Endothelial cell of umbilical vein (primary cell): ENCODE results near the gene SRRM4. TPM values are rescaled to one million over a fixed set of nuclear protein-coding genes. Genes with fewer than 3 reads are reported as not detected.

Source experiments
- BruUV-seq: library from RNA; stranded (reverse); fragments of 400-500 nt; replicated peaks from 2 replicates; lab custom pipeline; 2021; lab: Mats Ljungman, UMichigan
- CTCF ChIA-PET: fragments of 300-600, 350-600 bp; sonication (Branson Sonifier 250); formaldehyde crosslinking; loops from one replicate; lab custom pipeline; 2021; ENCODE audit warnings: antibody characterized with exemption, inconsistent platforms; lab: Charles Lee
- POLR2A ChIA-PET: fragments of 300-600, 350-600 bp; sonication (Branson Sonifier 250); formaldehyde crosslinking; loops from one replicate; lab custom pipeline; 2021; ENCODE audit warnings: antibody characterized with exemption, inconsistent platforms; lab: Charles Lee
- DNase-seq: peaks from one replicate; pipeline ENCODE4 v3.0.0-alpha.2; 2011; ENCODE audit warnings: low read depth, low spot score
- FAIRE-seq: peaks from 2 replicates; lab custom pipeline; 2011; peaks lifted over from hg19 to GRCh38; lab: Jason Lieb, UNC
- H2AFZ ChIP-seq: 2 replicates; pipeline ENCODE4 v1.6.0; 2012; ENCODE audit warnings: low read depth, low read length, control low read depth, inconsistent platforms
- H3K27ac ChIP-seq: 2 replicates; pipeline ENCODE4 v1.5.1; 2011; ENCODE audit warnings: low read depth, mild to moderate bottlenecking, control low read depth, low read length, moderate library complexity; ENCODE audit not compliant: insufficient read depth
- H3K27me3 ChIP-seq, 2 experiments: 2 replicates each; pipeline versions ENCODE4 v1.6.0 to v1.6.1; 2011; ENCODE audit warnings: low read length in 2 of 2, mixed read lengths in 1 of 2; ENCODE audit not compliant: control insufficient read depth in 2 of 2, insufficient read depth in 2 of 2
- H3K36me3 ChIP-seq, 2 experiments: 2 replicates in 1 of 2; 3 replicates in 1 of 2; pipeline ENCODE4 v1.5.1; 2011; ENCODE audit warnings: low read length in 2 of 2, mild to moderate bottlenecking in 1 of 2, moderate library complexity in 1 of 2; ENCODE audit not compliant: control insufficient read depth in 2 of 2, insufficient read depth in 2 of 2; ENCODE audit errors: extremely low read depth in 1 of 2
- H3K4me1 ChIP-seq: 3 replicates; pipeline ENCODE4 v1.5.1; 2011; ENCODE audit warnings: mild to moderate bottlenecking, low read length; ENCODE audit not compliant: control insufficient read depth, insufficient read depth; ENCODE audit errors: extremely low read depth
- H3K4me2 ChIP-seq: 2 replicates; pipeline ENCODE4 v1.6.1; 2011; ENCODE audit warnings: low read length, control low read depth, mixed read lengths; ENCODE audit not compliant: insufficient read depth
- H3K4me3 ChIP-seq, 3 experiments: fragments of 200-600 bp in 1 of 3; sonication (generic), shearing (Covaris generic) in 1 of 3; replicated peaks in 1 of 3; 2 replicates each; pipeline ENCODE4 v1.5.1; 2011 to 2016; ENCODE audit warnings: control low read depth in 3 of 3, low read length in 3 of 3, mild to moderate bottlenecking in 2 of 3, inconsistent platforms in 1 of 3, low read depth in 1 of 3, moderate library complexity in 1 of 3; ENCODE audit not compliant: insufficient read depth in 1 of 3
- H3K79me2 ChIP-seq: 2 replicates; pipeline ENCODE4 v1.6.0; 2012; ENCODE audit warnings: low read length, inconsistent platforms; ENCODE audit not compliant: control insufficient read depth, insufficient read depth
- H3K9ac ChIP-seq: replicated peaks from 2 replicates; pipeline ENCODE3; 2011; ENCODE audit warnings: low read length, control low read depth; ENCODE audit not compliant: insufficient read depth; ENCODE audit errors: extremely low read depth
- H3K9me1 ChIP-seq: replicated peaks from 3 replicates; pipeline ENCODE4 v1.6.0; 2011; ENCODE audit warnings: mild to moderate bottlenecking, low read length; ENCODE audit not compliant: control insufficient read depth, insufficient read depth; ENCODE audit errors: extremely low read depth
- H3K9me3 ChIP-seq: replicated peaks from 2 replicates; pipeline ENCODE4 v1.5.1; 2012; ENCODE audit warnings: low read length, inconsistent platforms; ENCODE audit not compliant: control insufficient read depth, insufficient read depth
- H4K20me1 ChIP-seq: replicated peaks from 2 replicates; pipeline ENCODE3; 2011; ENCODE audit warnings: mild to moderate bottlenecking, low read length; ENCODE audit not compliant: control insufficient read depth, insufficient read depth; ENCODE audit errors: extremely low read depth
- EZH2 ChIP-seq: IDR thresholded peaks from 2 replicates; pipeline ENCODE4 v1.6.1; 2012; ENCODE audit warnings: borderline replicate concordance, low read depth, mild to moderate bottlenecking, moderate library complexity, low read length, inconsistent platforms; ENCODE audit not compliant: severe bottlenecking
- FOS ChIP-seq: IDR thresholded peaks from 2 replicates; pipeline ENCODE4 v1.6.1; 2011; ENCODE audit warnings: mild to moderate bottlenecking, low read length, moderate library complexity, borderline replicate concordance; ENCODE audit not compliant: insufficient read depth
- GATA2 ChIP-seq: IDR thresholded peaks from 2 replicates; pipeline ENCODE4 v1.7.0; 2011; ENCODE audit warnings: low read depth, mild to moderate bottlenecking, moderate library complexity, mixed read lengths, low read length; ENCODE audit not compliant: insufficient read length, insufficient read depth
- JUN ChIP-seq: IDR thresholded peaks from 2 replicates; pipeline ENCODE4 v1.6.1; 2011; ENCODE audit warnings: borderline replicate concordance, low read depth; ENCODE audit not compliant: insufficient read length, insufficient read depth
- MYC ChIP-seq: IDR thresholded peaks from one replicate; pipeline ENCODE4 v1.6.1; 2011; ENCODE audit warnings: mild to moderate bottlenecking, low read depth, low read length
- POLR2A ChIP-seq: IDR thresholded peaks from 2 replicates; pipeline ENCODE4 v1.6.1; 2012; ENCODE audit warnings: low read depth, mild to moderate bottlenecking, control low read depth, low read length
- POLR2AphosphoS5 ChIP-seq: IDR thresholded peaks from 2 replicates; pipeline ENCODE4 v1.6.1; 2012; ENCODE audit warnings: low read depth, mild to moderate bottlenecking, control low read depth, low read length, moderate library complexity; ENCODE audit not compliant: insufficient read depth
- dilution Hi-C: fragments of 300-500 bp; cut with MboI; formaldehyde crosslinking; loops from one replicate; pipeline ENCODE4 v1.15.0; 2019; ENCODE audit warnings: low sequenced_read_pairs; ENCODE audit not compliant: extremely low pct_ligation_motif_present
- intact Hi-C: fragments of 100-400 bp; cut with micrococcal nuclease; formaldehyde crosslinking; loops from one replicate; pipeline ENCODE4 v1.10.0; 2022
- polyA plus RNA-seq, 4 experiments: library from polyadenylated mRNA; depleted of rRNA in 3 of 4; stranded (reverse) in 3 of 4; unstranded in 1 of 4; fragments of >200 nt; gene quantifications; 2 replicates each; pipeline versions ENCODE4 v1.2.1 to v1.2.3, GENCODE V29; 2011 to 2012; ENCODE audit warnings: missing spikeins in 1 of 4
- total RNA-seq: library from RNA; stranded (reverse); gene quantifications from 2 replicates; pipeline ENCODE4 v1.2.3, GENCODE V29; 2021
- TF ChIP-seq, protein P1 (sequence below), 2 donors: IDR thresholded peaks; 1 replicate in 1 of 2; 2 replicates in 1 of 2; pipeline ENCODE4 v1.5.1; 2011; ENCODE audit warnings: low read length in 2 of 2, mild to moderate bottlenecking in 2 of 2, moderate library complexity in 2 of 2, control low read depth in 1 of 2, inconsistent platforms in 1 of 2, low read depth in 1 of 2; ENCODE audit not compliant: insufficient read depth in 1 of 2; ENCODE audit errors: extremely low read depth in 1 of 2
- TF ChIP-seq, protein P2 (sequence below): IDR thresholded peaks from 2 replicates; pipeline ENCODE4 v1.6.1; 2011; ENCODE audit not compliant: insufficient read depth, insufficient read length

Gene SRRM4
- total and polyA plus RNA-seq, 2 donors (not counting 3 experiments of a cell fraction or from before 2014, with no cell fraction given) = not detected

DNA sequence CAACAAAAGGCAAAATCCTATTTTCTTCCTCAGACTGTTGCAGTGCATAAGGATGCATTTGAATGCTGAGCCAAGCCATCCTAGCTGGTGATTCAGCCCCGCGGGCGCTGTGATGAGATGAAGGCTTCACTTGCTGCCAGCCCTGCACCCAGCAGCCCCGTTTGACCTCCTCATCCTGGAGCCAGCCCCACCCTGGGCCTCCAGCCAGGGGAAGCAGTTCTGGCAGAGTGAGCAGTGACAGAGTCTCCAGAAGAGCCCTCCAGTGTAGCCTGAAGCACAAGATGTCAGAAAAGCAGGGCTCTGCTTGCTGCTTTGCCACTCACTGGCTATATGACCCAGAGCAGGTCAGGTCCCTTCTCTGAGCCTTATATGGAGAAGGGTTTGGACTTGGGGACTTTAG is 101.2 kb downstream of the SRRM4 start:
- no peak for TF ChIP-seq POLR2A
- TF ChIP-seq, protein P1, sequence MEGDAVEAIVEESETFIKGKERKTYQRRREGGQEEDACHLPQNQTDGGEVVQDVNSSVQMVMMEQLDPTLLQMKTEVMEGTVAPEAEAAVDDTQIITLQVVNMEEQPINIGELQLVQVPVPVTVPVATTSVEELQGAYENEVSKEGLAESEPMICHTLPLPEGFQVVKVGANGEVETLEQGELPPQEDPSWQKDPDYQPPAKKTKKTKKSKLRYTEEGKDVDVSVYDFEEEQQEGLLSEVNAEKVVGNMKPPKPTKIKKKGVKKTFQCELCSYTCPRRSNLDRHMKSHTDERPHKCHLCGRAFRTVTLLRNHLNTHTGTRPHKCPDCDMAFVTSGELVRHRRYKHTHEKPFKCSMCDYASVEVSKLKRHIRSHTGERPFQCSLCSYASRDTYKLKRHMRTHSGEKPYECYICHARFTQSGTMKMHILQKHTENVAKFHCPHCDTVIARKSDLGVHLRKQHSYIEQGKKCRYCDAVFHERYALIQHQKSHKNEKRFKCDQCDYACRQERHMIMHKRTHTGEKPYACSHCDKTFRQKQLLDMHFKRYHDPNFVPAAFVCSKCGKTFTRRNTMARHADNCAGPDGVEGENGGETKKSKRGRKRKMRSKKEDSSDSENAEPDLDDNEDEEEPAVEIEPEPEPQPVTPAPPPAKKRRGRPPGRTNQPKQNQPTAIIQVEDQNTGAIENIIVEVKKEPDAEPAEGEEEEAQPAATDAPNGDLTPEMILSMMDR (IDR thresholded peaks at IDR 0.05; ENCODE audit: extremely low read depth in 1 of 2, insufficient read depth in 1 of 2, low read depth in 1 of 2, low read length in 2 of 2) = no peak
- TF ChIP-seq FOS = no peak
- TF ChIP-seq MYC = no peak
- no peak for TF ChIP-seq JUN
- TF ChIP-seq GATA2 = no peak
- TF ChIP-seq, protein P2, sequence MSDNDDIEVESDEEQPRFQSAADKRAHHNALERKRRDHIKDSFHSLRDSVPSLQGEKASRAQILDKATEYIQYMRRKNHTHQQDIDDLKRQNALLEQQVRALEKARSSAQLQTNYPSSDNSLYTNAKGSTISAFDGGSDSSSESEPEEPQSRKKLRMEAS = no peak
- TF ChIP-seq EZH2 = no peak
- TF ChIP-seq POLR2AphosphoS5 = no peak
- intact Hi-C loops (no loop called here), dilution Hi-C loops (no loop called here)
- no TSS peak for BruUV-seq
- Histone ChIP-seq H3K4me3 (no peak overlapping the region), H3K9me1 (no peaks in the 10 kb centered on the region), H3K27me3 (no peaks in the 10 kb centered on the region), H2AFZ (no peak overlapping the region), H4K20me1 (no peaks in the 10 kb centered on the region), H3K36me3 (no peaks in the 10 kb centered on the region), H3K4me2 (no peak overlapping the region), H3K9ac (no peak overlapping the region), H3K9me3 (peaks cover 3% of the 10 kb centered on the region), H3K4me1 (no peaks in the 10 kb centered on the region), H3K79me2 (no peaks in the 10 kb centered on the region), H3K27ac (no peak overlapping the region)
- POLR2A ChIA-PET = no interaction called here
- FAIRE-seq (no peak), DNase-seq (no peak)
- CTCF ChIA-PET = interaction anchor here (0.7 kb wide), 1 partner anchor 55 kb away, joined by 3 read pairs; no protein-coding TSS in a partner anchor
